HG03103 (cell line): Measurements from ENCODE around the gene CEMP1.
"Not testable (repeated sequence)": the region's sequence is repeated elsewhere in the genome, so short reads cannot be mapped to it uniquely, and the experiment has no call there.

ENCODE experiments used
- ATAC-seq: cut with Tn5 transposase; IDR thresholded peaks from one replicate; pipeline ENCODE4 v1.9.1; 2021; ENCODE audit warnings: low read depth; ENCODE audit not compliant: unreplicated experiment

CEMP1 gene

GRCh38 chr16:2537451-2538379, 6.5 kb upstream of the CEMP1 start, which contains the start of gene PDPK1:
TSS of gene PDPK1 (plus strand) at chr16:2538021. CDS start at chr16:2538113, 92 bp downstream.
- ATAC-seq: peak; percentile 81

DNA sequence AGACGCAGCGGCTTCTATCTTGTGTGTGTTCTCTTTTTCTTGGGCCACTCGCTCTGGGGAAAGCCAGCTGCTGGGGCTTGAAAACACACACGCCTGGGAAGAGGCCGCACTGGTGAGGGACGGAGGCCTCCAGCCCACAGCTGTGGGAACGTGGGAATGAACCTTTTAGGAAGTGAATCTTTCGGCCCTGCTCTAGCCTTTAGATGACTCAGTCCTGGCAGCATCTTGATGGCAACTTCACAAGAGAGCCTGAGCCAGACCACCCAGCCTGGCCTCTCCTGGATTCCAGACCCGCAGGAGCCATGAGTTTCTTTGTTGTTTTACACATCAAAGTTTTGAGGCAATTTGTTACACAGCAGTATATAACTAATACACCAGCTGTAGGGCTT, 4.4 kb upstream of the CEMP1 start:
- no peak for ATAC-seq

DNA sequence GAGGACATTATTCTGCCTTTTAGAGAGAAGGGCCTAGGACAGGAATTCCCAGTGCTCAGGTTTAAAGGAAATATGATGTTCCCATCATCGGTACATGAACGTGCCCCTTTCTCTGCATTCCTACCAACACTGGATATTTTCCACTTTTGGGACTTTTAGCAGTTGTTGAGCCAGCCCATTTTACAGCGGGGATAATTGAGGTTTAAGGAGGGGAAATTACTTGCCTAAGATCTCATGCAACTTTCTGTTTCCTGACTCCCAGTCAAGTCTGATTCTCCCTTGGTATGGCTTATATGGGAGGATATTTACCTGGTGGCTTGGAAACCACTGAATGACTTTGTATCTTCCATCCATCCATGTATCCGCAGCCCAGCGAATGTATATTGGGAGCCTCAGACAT, 3.1 kb upstream of the CEMP1 start:
- ATAC-seq: not testable (repeated sequence)

DNA sequence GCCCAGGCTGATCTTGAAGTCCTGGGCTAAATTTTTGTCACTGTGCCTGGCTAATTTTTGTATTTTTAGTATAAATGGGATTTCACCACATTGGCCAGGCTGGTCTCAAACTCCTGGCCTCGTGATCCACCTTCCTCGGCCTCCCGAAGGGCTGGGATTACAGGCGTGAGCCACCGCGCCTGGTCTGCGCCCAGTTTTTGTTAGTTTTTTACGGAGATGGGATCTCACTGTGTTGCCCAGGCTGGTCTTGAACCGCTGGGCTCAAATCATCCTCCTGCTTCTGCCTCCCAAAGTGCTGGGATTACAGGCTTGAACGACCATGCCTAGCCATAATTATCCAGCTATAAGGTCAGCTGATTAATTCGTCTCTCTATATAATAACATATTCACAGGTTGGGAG, 2.7 kb upstream of the CEMP1 start:
- ATAC-seq: no peak

DNA sequence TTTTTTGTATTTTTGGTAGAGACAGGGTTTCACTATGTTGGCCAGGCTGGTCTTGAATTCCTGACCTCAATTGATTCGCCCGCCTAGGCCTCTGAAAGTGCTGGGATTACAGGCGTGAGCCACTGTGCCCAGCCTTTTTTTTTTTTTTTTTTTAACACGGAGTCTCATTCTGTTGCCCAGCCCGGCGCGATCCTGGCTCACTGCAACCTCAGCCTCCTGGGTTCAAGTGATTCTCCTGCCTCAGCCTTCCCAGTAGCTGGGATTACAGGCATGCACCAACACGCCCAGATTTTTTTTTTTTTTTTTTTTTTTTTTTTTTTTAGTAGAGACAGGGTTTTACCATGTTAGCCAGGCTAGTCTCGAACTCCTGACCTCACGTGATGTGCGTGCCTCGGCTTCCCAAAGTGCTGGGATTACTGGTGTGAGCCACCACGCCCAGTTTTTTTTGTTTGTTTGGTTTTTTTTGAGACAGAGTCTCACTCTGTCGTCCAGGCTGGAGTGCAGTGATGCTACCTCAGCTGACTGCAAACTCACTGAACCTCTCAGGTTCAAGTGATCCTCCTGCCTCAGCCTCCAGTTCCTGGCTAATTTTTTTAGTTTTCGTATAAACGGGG, 2.0 kb upstream of the CEMP1 start:
- not testable (repeated sequence) for ATAC-seq

DNA sequence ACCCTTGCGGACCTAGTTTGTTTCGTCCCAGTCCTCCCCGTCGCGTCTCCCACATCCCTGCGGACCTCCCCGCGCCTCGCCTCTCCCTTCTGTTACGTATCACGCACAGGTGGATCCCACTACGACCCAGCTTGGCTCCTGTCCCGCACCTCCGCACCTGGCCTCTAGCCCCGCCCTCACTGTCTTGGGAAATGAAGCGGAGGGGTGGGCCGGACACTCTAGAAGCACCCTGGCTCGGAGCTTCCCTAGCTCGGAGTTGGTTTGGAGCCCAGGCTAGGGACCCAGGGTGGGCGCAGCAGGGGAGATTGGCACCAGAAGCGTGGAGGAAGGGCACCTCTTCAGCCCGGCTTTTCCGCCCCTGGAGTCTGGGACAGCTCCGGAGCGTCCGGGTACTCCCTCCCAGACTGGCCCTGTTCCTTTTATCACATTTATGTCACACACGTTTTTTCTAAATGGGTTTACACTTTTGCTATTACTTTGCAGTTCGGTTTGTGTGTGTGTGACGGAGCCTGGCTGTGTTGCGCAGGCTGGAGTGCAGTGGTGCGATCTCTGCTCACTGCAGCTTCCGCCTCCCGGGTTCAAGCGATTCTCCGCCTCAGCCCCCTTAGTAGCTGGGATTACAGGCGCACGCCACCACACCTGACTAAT, 1.4 kb upstream of the CEMP1 start:
- ATAC-seq: no peak

DNA sequence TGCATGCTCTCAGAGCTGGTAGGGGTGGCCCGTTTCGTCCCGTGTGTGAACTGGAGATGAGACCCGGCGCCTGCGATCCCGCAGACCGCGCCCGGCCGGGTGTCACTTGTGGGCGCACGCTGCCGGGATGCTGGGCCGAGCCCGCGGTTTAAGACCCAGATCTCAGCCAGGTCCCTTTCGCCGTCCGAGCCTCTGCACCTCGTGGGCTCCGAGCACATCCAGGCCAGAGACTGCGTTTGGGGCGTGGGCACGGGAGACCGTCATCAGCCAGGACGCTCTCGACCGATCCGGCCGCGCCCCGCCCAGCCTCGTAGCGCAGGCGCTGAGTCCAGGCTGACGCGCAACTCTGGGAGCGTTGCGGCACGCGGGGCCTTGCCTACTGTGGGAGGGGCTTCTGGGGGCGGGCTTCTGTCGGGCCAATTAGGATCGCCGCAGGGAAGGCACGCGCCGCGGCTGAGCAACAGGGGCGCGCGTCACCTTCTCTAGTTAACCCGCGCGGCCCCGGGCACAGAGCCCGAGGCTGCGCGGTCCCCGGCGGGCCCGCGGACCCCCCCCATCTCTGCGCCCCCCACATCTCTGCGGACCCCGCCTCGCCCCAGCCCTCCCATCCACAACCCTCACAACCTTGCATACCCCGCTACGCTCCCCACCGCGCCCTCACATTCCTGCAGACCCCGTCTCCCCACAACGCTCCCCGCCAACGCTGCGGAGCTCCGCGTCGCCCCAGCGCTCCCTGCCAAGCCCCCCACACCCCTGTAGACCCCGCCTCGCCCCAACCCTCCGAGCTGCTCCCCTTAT, 687 bp upstream of the CEMP1 start:
- peak; percentile 85 for ATAC-seq

GRCh38 chr16:2530629-2531318, 434 bp downstream of the CEMP1 start:
- no peak for ATAC-seq

GRCh38 chr16:2529961-2530628, 1.1 kb downstream of the CEMP1 start:
- ATAC-seq: no peak

GRCh38 chr16:2529061-2529931, 1.9 kb downstream of the CEMP1 start:
- no peak for ATAC-seq

DNA sequence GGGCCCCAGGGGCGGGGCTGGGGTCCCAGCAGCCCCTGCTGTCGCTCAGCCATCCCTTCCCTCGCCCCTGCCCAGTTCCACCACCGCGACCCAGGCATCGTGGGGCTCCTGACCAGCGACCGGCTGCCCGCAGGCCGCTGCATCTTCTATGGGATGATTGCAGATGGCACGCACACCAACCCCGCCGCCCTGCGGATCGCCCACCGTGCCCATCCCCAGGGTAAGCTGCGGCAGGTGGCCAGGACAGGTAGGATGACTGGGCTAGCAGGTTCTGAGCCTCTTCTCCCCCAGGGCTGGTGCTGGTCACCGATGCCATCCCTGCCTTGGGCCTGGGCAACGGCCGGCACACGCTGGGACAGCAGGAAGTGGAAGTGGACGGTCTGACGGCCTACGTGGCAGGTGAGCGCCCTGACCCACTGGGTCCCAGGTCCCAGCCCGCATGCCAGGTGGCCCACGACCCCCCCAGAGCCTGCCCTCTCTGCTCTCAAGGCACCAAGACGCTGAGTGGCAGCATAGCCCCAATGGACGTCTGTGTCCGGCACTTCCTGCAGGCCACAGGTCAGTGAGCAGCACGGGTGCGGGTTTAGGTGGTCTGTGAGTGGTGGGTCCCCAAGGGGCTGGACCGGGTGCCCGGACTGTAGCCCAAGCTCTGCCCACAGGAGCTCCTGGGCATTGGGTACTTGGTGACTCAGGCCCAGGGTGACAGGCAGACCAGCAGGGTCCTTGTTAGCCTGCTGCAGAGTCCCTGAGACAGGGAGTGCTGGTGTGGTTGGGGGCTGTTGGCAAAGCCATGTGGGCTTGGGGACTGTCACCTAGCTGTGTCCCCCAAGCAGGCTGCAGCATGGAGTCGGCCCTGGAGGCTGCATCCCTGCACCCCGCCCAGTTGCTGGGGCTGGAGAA, 2.8 kb downstream of the CEMP1 start:
- ATAC-seq: no peak

GRCh38 chr16:2527784-2528100, 3.5 kb downstream of the CEMP1 start:
- ATAC-seq: no peak

DNA sequence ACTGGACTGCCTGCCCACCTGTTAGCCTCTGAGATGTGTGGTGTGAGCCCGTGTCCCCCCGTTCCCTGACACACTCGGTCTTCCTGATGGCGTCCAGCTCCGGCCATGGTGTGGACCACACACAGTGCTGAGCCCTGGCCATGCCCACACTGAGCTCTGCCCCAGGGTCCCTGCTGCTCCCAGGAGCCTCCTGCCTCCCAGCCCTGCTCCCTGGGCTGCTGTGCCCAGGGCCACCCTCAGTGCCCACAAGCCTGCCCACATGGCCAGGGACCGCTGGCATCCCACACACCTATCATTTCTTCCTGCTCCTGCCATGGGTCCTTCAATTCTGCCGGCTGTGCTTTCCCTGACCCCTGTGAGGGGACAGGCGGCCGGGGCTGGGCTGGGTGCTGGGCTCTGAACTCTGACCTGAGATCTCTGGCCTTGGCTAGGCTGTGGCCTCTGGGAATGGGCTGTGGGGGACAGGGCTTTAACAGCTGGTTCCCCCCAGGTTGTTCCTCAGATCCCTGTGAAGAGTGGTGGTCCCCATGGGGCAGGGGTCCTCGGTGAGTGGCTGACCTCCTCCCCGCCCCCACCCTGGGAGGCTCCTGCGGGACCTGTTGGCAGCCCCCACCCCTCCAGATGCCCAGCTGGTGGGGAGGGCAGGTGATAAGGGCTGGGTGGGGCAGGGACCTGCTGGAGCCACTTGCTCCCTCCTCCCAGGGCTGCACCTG, 4.0 kb downstream of the CEMP1 start:
- ATAC-seq: no peak

- no peak for ATAC-seq
Observed at GRCh38 chr16:2526135-2526534, 5.1 kb downstream of the CEMP1 start.

DNA sequence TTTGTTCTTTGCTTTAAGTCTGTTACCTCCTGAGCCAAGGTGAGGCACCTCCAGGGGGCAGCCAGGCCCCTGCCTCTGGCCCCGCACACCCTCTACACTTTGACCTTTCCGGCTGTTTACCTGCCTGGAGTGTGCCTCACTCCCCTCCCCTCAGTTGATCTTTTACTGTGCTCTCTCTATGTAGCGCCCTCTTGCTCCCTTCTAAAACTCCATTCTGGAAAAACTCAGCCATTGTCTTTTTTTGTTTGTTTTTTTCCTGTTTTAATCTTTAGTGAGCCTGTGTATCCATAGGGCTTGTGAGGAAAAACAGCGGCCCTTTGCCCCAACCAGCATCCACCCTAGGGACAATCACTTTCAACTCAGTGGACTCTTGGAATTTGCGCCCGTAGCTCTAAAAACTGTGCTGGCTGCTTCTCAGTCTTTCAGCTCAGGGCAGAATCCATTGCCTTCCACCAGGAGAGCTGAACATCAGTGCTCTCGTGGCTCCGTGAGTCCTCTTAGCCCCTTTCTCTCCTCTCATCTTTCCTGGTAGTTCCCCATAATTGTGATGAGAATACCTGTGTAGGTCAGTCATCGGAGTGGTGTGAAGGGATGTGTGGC, 6.8 kb downstream of the CEMP1 start:
- ATAC-seq: no peak

DNA sequence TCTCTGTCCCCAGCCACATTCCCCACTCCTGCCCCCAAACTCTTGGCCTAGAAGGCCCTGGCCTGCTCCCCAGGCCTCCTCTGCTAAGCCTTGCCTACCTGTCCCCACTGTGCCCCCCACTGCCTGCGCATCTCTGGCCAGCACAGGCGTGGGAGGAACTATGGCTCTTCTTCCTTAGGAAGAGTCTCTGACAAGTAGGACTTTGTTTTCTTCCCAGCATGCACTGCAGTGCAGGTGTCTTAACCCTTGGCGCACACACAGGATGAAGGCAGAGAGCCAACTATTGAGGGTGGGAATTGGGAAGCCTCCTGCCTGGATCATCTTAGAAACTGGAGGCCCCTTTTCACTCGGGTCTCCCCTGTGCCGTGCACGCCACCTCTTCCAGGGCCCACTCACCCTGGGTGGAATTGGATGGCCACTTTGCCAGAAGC, 7.4 kb downstream of the CEMP1 start:
- ATAC-seq: no peak
